CD4-positive, alpha-beta T cell treated with Interferon alpha-2 for 1 hour (primary cell): ENCODE results near the gene DNPH1.

Source experiments
- DNase-seq, 2 donors: peaks; one replicate each; pipeline ENCODE4 v3.0.0-alpha.2; 2020 to 2022

Gene DNPH1

GRCh38 chr6:43228951-43229802 is at the start of gene DNPH1:
TSS of gene DNPH1 (minus strand) at chr6:43229481. CDS start at chr6:43229456, 25 bp downstream.
- DNase-seq: peak; percentile 73 to 87

GRCh38 chr6:43278524-43279078 is 49.3 kb upstream of the DNPH1 start:
- DNase-seq: no peak

- DNase-seq: no peak
Measured at GRCh38 chr6:43277643-43278523, 48.6 kb upstream of the DNPH1 start.

- DNase-seq: no peak
Measured at GRCh38 chr6:43277306-43277642, 48.0 kb upstream of the DNPH1 start.

GRCh38 chr6:43276577-43277305 is 47.5 kb upstream of the DNPH1 start:
- DNase-seq: no peak

- peak; percentile 36 to 55 for DNase-seq
Measured at GRCh38 chr6:43275801-43276576, 46.7 kb upstream of the DNPH1 start.

GRCh38 chr6:43274916-43275597 is 45.8 kb upstream of the DNPH1 start:
- peak; percentile 5 to 33 for DNase-seq

- no peak for DNase-seq
Measured at GRCh38 chr6:43274127-43274915, 45.0 kb upstream of the DNPH1 start.

GRCh38 chr6:43273707-43274106 is 44.4 kb upstream of the DNPH1 start:
- no peak for DNase-seq

- DNase-seq: no peak
Measured at GRCh38 chr6:43271944-43272343, 42.7 kb upstream of the DNPH1 start.

- peak in 1 of 2 donors; percentile 20 for DNase-seq
Measured at GRCh38 chr6:43271103-43271815, 42.0 kb upstream of the DNPH1 start.

- peak; percentile 12 to 51 for DNase-seq
Measured at GRCh38 chr6:43269273-43270007, 40.2 kb upstream of the DNPH1 start.

GRCh38 chr6:43268782-43269272 is 39.5 kb upstream of the DNPH1 start:
- DNase-seq: no peak

- no peak for DNase-seq
Measured at GRCh38 chr6:43268355-43268700, 39.0 kb upstream of the DNPH1 start.

GRCh38 chr6:43267619-43268354 is 38.5 kb upstream of the DNPH1 start:
- DNase-seq: no peak

GRCh38 chr6:43265564-43265963 is 36.3 kb upstream of the DNPH1 start:
- DNase-seq: no peak

GRCh38 chr6:43264599-43265145 is 35.4 kb upstream of the DNPH1 start:
- DNase-seq: no peak
